RWPE2 (cell line): ENCODE results near the gene GNAT2.
A peak's percentile ranks its signal among the peaks of the same experiment; 100 is the strongest.

Experiments used
- ATAC-seq: fragments of 200-7000 bp; cut with Tn5 transposase; 3 replicates; pipeline ENCODE4 v1.9.1; 2021; ENCODE audit warnings: low read depth
- DNase-seq: peaks from one replicate; pipeline ENCODE4 v3.0.0-alpha.2; 2020; ENCODE audit warnings: low spot score
- H3K27ac ChIP-seq: fragments of 450-650 bp; 2 replicates; pipeline ENCODE4 v1.5.1; 2017; ENCODE audit warnings: mild to moderate bottlenecking; ENCODE audit not compliant: poor library complexity, severe bottlenecking
- H3K27me3 ChIP-seq: fragments of 250-450 bp; sonication (Bioruptor Pico); 2 replicates; pipeline ENCODE4 v1.5.1; 2021; ENCODE audit warnings: mild to moderate bottlenecking, moderate library complexity; ENCODE audit not compliant: insufficient read depth, poor library complexity, severe bottlenecking
- H3K36me3 ChIP-seq: fragments of 250-450 bp; sonication (Bioruptor Pico); 2 replicates; pipeline ENCODE4 v1.5.1; 2020; ENCODE audit warnings: low read depth, mild to moderate bottlenecking, moderate library complexity
- H3K4me1 ChIP-seq: fragments of 250-450 bp; sonication (Bioruptor Pico); 2 replicates; pipeline ENCODE4 v1.5.1; 2021; ENCODE audit warnings: mild to moderate bottlenecking, moderate library complexity; ENCODE audit not compliant: insufficient read depth, poor library complexity, severe bottlenecking
- H3K4me3 ChIP-seq: fragments of 250-450 bp; sonication (Bioruptor Pico); 2 replicates; pipeline ENCODE4 v1.5.1; 2021; ENCODE audit warnings: mild to moderate bottlenecking, moderate library complexity; ENCODE audit not compliant: severe bottlenecking
- H3K9me3 ChIP-seq: fragments of 250-450 bp; sonication (Bioruptor Pico); 2 replicates; pipeline ENCODE4 v1.5.1; 2021; ENCODE audit warnings: mild to moderate bottlenecking, moderate library complexity; ENCODE audit not compliant: severe bottlenecking
- CTCF ChIP-seq: fragments of 450-650 bp; IDR thresholded peaks from one replicate; pipeline ENCODE4 v1.5.1; 2017; ENCODE audit warnings: mild to moderate bottlenecking, moderate library complexity; ENCODE audit not compliant: poor library complexity, severe bottlenecking

GNAT2 gene

DNA sequence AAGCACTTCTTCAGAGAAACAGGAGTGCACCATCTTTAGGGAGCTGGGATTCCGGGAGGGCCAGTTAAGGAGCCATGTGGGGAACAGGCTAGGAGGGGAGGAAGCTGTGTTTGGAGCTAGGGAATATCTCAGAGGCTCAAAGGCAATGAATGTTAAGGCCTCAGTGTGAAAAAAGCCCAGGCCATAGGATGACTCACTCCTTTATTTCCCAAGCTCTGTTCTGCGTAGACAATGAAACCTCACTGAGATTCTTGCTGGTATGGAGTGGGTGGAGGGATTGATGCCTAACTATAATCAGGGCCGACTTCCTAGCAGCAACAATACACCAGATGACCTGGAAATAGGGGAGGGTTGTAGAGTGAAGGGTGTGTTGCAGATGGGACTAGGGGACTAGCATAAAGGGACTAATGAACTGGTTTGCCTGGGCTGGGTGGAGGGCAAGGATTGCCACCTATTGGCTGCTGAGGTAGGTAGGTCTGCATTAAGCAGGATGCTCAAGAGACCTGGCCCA is 2.1 kb downstream of the GNAT2 start:
- H3K27ac ChIP-seq = peak overlapping the region; percentile 82
- peaks cover 5% of the 10 kb centered on the region for H3K4me1 ChIP-seq
- H3K36me3 ChIP-seq = no peaks in the 10 kb centered on the region
- DNase-seq (no peak), ATAC-seq (peak; percentile 68)
- H3K4me3 ChIP-seq = no peak overlapping the region
- no peaks in the 10 kb centered on the region for H3K27me3 ChIP-seq
- H3K9me3 ChIP-seq = no peaks in the 10 kb centered on the region
- peak; percentile 17 for TF ChIP-seq CTCF

DNA sequence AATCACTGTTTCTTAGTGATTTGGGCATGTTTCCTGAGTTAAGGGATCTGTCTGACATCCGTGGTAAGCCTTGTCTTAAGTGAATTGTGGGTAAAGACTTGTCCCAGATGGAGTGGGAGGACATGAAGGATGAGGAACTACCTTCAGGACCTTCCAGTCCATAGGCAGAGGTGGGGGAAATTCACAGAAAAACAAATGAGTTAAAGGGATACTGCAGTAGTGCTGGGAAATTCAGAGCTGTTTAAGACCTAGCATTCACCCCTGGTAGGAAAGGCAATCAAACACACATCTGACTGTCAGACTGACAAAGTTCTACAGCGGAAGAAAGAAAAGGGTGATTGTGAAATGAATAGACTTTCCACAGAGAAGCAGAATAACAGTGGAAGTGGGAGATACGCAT is 3.0 kb downstream of the GNAT2 start:
- Histone ChIP-seq H3K4me3 (no peak overlapping the region), H3K36me3 (no peaks in the 10 kb centered on the region), H3K4me1 (peaks cover 5% of the 10 kb centered on the region), H3K9me3 (no peaks in the 10 kb centered on the region), H3K27me3 (no peaks in the 10 kb centered on the region), H3K27ac (peak overlapping the region; percentile 82)
- TF ChIP-seq CTCF = no peak
- ATAC-seq (no peak), DNase-seq (no peak)

DNA sequence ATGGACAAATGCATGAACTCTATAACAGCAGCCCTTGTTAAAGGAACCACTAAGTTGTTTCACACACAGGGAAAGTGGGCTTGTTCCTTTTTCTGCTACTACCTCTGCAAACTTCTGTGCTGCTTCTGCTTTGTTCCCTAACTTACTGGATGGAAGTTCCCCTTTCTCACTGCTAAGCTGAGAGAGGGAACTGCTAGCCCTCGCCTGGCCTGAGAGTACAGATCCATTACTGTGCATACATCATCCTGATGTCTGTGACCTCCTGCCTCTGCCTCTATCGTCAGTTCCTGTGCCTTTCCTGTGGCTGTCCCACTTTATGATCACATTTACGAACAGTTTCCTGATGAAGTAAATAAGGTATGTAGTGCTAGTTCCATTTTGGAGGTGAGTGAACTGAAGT is 3.5 kb downstream of the GNAT2 start:
- Histone ChIP-seq H3K27ac (no peak overlapping the region), H3K4me3 (no peak overlapping the region), H3K4me1 (peaks cover 5% of the 10 kb centered on the region), H3K9me3 (no peaks in the 10 kb centered on the region), H3K27me3 (no peaks in the 10 kb centered on the region), H3K36me3 (no peaks in the 10 kb centered on the region)
- no peak for ATAC-seq
- TF ChIP-seq CTCF = no peak
- DNase-seq = no peak

DNA sequence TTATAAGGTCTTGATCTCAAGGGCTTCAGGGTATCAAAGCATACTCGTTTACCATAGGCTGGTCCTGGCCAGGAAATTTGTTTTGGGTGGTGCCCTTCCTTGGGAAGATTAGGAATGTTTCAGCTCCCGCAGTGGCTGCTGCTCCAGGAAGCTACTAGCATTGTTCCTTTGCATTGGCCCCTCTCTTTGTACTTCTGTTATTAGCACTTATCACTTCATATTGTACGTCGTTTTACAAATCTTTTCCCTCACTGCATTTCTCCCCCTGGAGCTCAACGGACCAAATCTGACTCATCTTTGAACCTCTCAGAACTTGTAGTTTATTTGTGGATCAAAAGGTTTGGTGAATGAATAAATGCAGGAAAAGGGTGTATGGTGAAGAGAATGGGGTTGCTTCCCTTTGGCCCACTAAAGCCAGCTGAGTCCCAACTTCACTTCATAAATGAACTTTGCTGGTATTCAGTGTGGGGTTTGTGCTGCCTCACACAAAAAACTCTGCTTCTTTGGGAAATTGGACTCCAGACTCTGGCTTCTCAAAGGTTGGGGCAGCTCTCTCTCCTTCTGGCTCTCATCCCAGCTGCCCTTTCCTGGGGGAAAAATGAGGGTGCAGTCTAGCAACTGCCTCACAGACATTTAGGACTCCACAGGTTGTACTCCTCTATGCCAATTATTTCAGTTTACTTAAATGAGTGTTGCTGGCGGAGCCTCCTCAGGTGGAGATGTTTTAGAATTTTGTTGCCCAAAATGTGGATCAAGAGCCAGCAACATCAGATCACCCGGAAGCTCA is 5.9 kb downstream of the GNAT2 start:
- H3K4me1 ChIP-seq = peaks cover 5% of the 10 kb centered on the region
- no peak for TF ChIP-seq CTCF
- no peak for ATAC-seq

More for the DNA sequence above, 5.9 kb downstream of the GNAT2 start:
- DNase-seq = no peak
- H3K9me3 ChIP-seq = no peaks in the 10 kb centered on the region
- H3K27ac ChIP-seq = no peak overlapping the region
- no peak overlapping the region for H3K4me3 ChIP-seq
- H3K27me3 ChIP-seq = no peaks in the 10 kb centered on the region
- H3K36me3 ChIP-seq = no peaks in the 10 kb centered on the region
